CD14-positive monocyte (primary cell): Measurements from ENCODE around the gene ARPC1B. TPM values are rescaled to one million over a fixed set of nuclear protein-coding genes. Genes with fewer than 3 reads are reported as not detected.

Experiments
- DNase-seq, 3 donors: peaks; one replicate each; pipeline ENCODE4 v3.0.0-alpha.2; 2011 to 2022
- H2AFZ ChIP-seq: 2 replicates; pipeline ENCODE4 v1.6.0; 2012; ENCODE audit warnings: mild to moderate bottlenecking, low read depth, low read length, inconsistent platforms; ENCODE audit not compliant: insufficient read depth, poor library complexity, severe bottlenecking
- H3K27ac ChIP-seq, 2 donors: 1 replicate in 1 of 2; 2 replicates in 1 of 2; pipeline ENCODE4 v1.5.1; 2012 to 2013; ENCODE audit warnings: low read length in 2 of 2, control low read depth in 1 of 2, inconsistent platforms in 1 of 2, low read depth in 1 of 2, mild to moderate bottlenecking in 1 of 2
- H3K27me3 ChIP-seq, 2 donors: one replicate each; pipeline versions ENCODE4 v1.6.0 to v1.6.1; 2011 to 2013; ENCODE audit warnings: low read length in 2 of 2; ENCODE audit not compliant: control insufficient read depth in 2 of 2, insufficient read depth in 2 of 2
- H3K36me3 ChIP-seq, 2 donors: replicated peaks in 1 of 2; 1 replicate in 1 of 2; 2 replicates in 1 of 2; pipeline versions ENCODE4 v1.5.1 to v1.6.1; 2012 to 2013; ENCODE audit warnings: low read length in 2 of 2, control low read depth in 1 of 2, inconsistent platforms in 1 of 2, mild to moderate bottlenecking in 1 of 2; ENCODE audit not compliant: insufficient read depth in 2 of 2, control insufficient read depth in 1 of 2
- H3K4me1 ChIP-seq, 2 donors: 1 replicate in 1 of 2; 2 replicates in 1 of 2; pipeline versions ENCODE4 v1.5.1 to v1.6.1; 2012 to 2013; ENCODE audit warnings: low read length in 2 of 2, control low read depth in 1 of 2, inconsistent platforms in 1 of 2, mild to moderate bottlenecking in 1 of 2, moderate library complexity in 1 of 2; ENCODE audit not compliant: insufficient read depth in 2 of 2, control insufficient read depth in 1 of 2
- H3K4me2 ChIP-seq: replicated peaks from 2 replicates; pipeline ENCODE3; 2012; ENCODE audit warnings: low read length, moderate library complexity, mild to moderate bottlenecking; ENCODE audit not compliant: poor library complexity, severe bottlenecking; ENCODE audit errors: extremely low read depth
- H3K4me3 ChIP-seq, 3 experiments: fragments of 200-600 bp in 1 of 3; sonication (generic) in 1 of 3; replicated peaks in 1 of 3; 1 replicate in 2 of 3; 2 replicates in 1 of 3; pipeline ENCODE4 v1.5.1; 2011 to 2013; ENCODE audit warnings: low read length in 3 of 3, mild to moderate bottlenecking in 3 of 3, control low read depth in 2 of 3, low read depth in 2 of 3, inconsistent platforms in 1 of 3, moderate library complexity in 1 of 3
- H3K79me2 ChIP-seq: 2 replicates; pipeline ENCODE4 v1.6.0; 2012; ENCODE audit warnings: mild to moderate bottlenecking, control low read depth, inconsistent platforms, low read length, moderate library complexity; ENCODE audit not compliant: insufficient read depth
- H3K9ac ChIP-seq: 2 replicates; pipeline ENCODE4 v1.6.0; 2017; ENCODE audit warnings: low read length, mild to moderate bottlenecking; ENCODE audit not compliant: insufficient read depth, poor library complexity, severe bottlenecking
- H3K9me3 ChIP-seq, 2 donors: replicated peaks in 1 of 2; 1 replicate in 1 of 2; 2 replicates in 1 of 2; pipeline versions ENCODE4 v1.5.1 to v1.6.1; 2012 to 2013; ENCODE audit warnings: low read length in 2 of 2, control low read depth in 1 of 2; ENCODE audit not compliant: control insufficient read depth in 1 of 2, insufficient read depth in 1 of 2
- H4K20me1 ChIP-seq: 2 replicates; pipeline ENCODE4 v1.6.0; 2012; ENCODE audit warnings: mild to moderate bottlenecking, low read length, control low read depth, moderate library complexity; ENCODE audit not compliant: insufficient read depth
- H3K27ac Mint-ChIP-seq, 7 donors: one replicate each; pipeline ENCODE4 v1.8.0; 2020; ENCODE audit warnings: mild to moderate bottlenecking in 7 of 7, mixed read lengths in 7 of 7, moderate library complexity in 6 of 7, inconsistent platforms in 2 of 7
- H3K27me3 Mint-ChIP-seq, 3 donors: one replicate each; pipeline ENCODE4 v1.8.0; 2021 to 2022; ENCODE audit warnings: low read depth in 3 of 3, mild to moderate bottlenecking in 3 of 3, mixed read lengths in 3 of 3, moderate library complexity in 3 of 3, inconsistent platforms in 1 of 3
- H3K36me3 Mint-ChIP-seq, 2 donors: one replicate each; pipeline ENCODE4 v1.8.0; 2020; ENCODE audit warnings: mixed read lengths in 2 of 2, inconsistent platforms in 1 of 2, mild to moderate bottlenecking in 1 of 2
- H3K4me1 Mint-ChIP-seq: one replicate; pipeline ENCODE4 v1.8.0; 2020; ENCODE audit warnings: mild to moderate bottlenecking, mixed read lengths
- H3K4me3 Mint-ChIP-seq, 2 donors: one replicate each; pipeline ENCODE4 v1.8.0; 2020; ENCODE audit warnings: mild to moderate bottlenecking in 2 of 2, mixed read lengths in 2 of 2, moderate library complexity in 1 of 2
- H3K9me3 Mint-ChIP-seq, 7 donors: one replicate each; pipeline ENCODE4 v1.8.0; 2020 to 2022; ENCODE audit warnings: mixed read lengths in 7 of 7, mild to moderate bottlenecking in 6 of 7, moderate library complexity in 6 of 7, inconsistent platforms in 2 of 7
- CTCF ChIP-seq: fragments of 200-600 bp; IDR thresholded peaks from one replicate; pipeline ENCODE4 v1.8.0; 2022; ENCODE audit warnings: antibody characterized with exemption, mild to moderate bottlenecking
- WGBS: methylation state at CpG from one replicate; pipeline ENCODE4 v1.1.5; 2013; ENCODE audit warnings: missing lambda C conversion rate; ENCODE audit not compliant: insufficient coverage; 5-methylcytosine and 5-hydroxymethylcytosine counted together
- intact Hi-C, 2 donors: fragments of 100-400 bp; cut with micrococcal nuclease; formaldehyde crosslinking; loops; one replicate each; pipeline versions ENCODE4 v1.15.0 to v1.15.1; 2023
- polyA plus RNA-seq, 3 donors: library from polyadenylated mRNA; depleted of rRNA in 1 of 3; unstranded in 2 of 3; stranded (reverse) in 1 of 3; fragments of 300-500 nt in 2 of 3; fragments of >200 nt in 1 of 3; fragmentation: Illumina TruSeq in 2 of 3; gene quantifications; 1 replicate in 2 of 3; 2 replicates in 1 of 3; pipeline ENCODE4 v1.2.3, GENCODE V29; 2012 to 2021

Gene ARPC1B
- polyA plus RNA-seq, 3 donors: 1,179 to 1,362 (median 1,282) TPM

- H3K4me1 ChIP-seq: peaks cover 80 to 97% of the 10 kb centered on the region in 2 donors
- H3K27me3 ChIP-seq: no peaks in the 10 kb centered on the region
- Mint-ChIP-seq H3K36me3 (peaks cover 30 to 78% of the 10 kb centered on the region in 2 donors), H3K9me3 (peaks cover 0 to 1% (median 0%) of the 10 kb centered on the region in 7 donors), H3K4me3 (no peak overlapping the region), H3K27me3 (peaks cover 0 to 4% (median 0%) of the 10 kb centered on the region in 3 donors), H3K4me1 (peaks cover 76% of the 10 kb centered on the region), H3K27ac (peak overlapping the region; percentile 86 to 99 (median 99))
- H3K4me3 ChIP-seq: peak overlapping the region in 1 of 3 experiments; percentile 95
- peak overlapping the region; percentile 94 for H3K27ac ChIP-seq
- H4K20me1 ChIP-seq: peaks cover 87% of the 10 kb centered on the region
- no peak overlapping the region for H2AFZ ChIP-seq
- H3K4me2 ChIP-seq: peak overlapping the region; percentile 81
- H3K79me2 ChIP-seq: peaks cover 94% of the 10 kb centered on the region
- WGBS: 77% methylated on average over 7 of the region's 7 CpGs
- peaks cover 52 to 59% of the 10 kb centered on the region in 2 donors for H3K36me3 ChIP-seq
- no peaks in the 10 kb centered on the region for H3K9me3 ChIP-seq
- no peak for DNase-seq
- no peak for TF ChIP-seq CTCF
- intact Hi-C loops: no loop called here
- peak overlapping the region; percentile 74 for H3K9ac ChIP-seq
These were observed 7.1 kb downstream of the ARPC1B start for GRCh38 chr7:99381664-99382075.

- Histone ChIP-seq H3K27me3 (no peaks in the 10 kb centered on the region), H3K27ac (peak overlapping the region; percentile 59 to 74), H3K4me1 (peaks cover 65 to 87% of the 10 kb centered on the region in 2 donors), H3K36me3 (peaks cover 60 to 68% of the 10 kb centered on the region in 2 donors), H4K20me1 (peaks cover 87% of the 10 kb centered on the region), H3K4me3 (no peak overlapping the region), H3K79me2 (peaks cover 93% of the 10 kb centered on the region), H3K9me3 (no peaks in the 10 kb centered on the region), H2AFZ (no peak overlapping the region), H3K9ac (no peak overlapping the region), H3K4me2 (no peak overlapping the region)
- no peak overlapping the region for H3K4me3 Mint-ChIP-seq
- 99% methylated on average over 9 of the region's 10 CpGs for WGBS
- intact Hi-C loops: no loop called here
- peaks cover 31 to 78% of the 10 kb centered on the region in 2 donors for H3K36me3 Mint-ChIP-seq
- H3K9me3 Mint-ChIP-seq: peaks cover 0 to 1% (median 0%) of the 10 kb centered on the region in 7 donors
- peak overlapping the region in 6 of 7 donors; percentile 68 to 92 (median 82) for H3K27ac Mint-ChIP-seq
- no peak for DNase-seq
- H3K4me1 Mint-ChIP-seq: peaks cover 64% of the 10 kb centered on the region
- H3K27me3 Mint-ChIP-seq: peaks cover 0 to 4% (median 0%) of the 10 kb centered on the region in 3 donors
- TF ChIP-seq CTCF: no peak
These were observed 8.7 kb downstream of the ARPC1B start for GRCh38 chr7:99383203-99383602.
